GM19324 (cell line): ENCODE measurements around the gene OFD1.

Experiments used
- ATAC-seq: cut with Tn5 transposase; IDR thresholded peaks from one replicate; pipeline ENCODE4 v1.9.1; 2021; ENCODE audit warnings: mild to moderate bottlenecking, moderate library complexity; ENCODE audit not compliant: unreplicated experiment, low FRiP score

The OFD1 gene

DNA sequence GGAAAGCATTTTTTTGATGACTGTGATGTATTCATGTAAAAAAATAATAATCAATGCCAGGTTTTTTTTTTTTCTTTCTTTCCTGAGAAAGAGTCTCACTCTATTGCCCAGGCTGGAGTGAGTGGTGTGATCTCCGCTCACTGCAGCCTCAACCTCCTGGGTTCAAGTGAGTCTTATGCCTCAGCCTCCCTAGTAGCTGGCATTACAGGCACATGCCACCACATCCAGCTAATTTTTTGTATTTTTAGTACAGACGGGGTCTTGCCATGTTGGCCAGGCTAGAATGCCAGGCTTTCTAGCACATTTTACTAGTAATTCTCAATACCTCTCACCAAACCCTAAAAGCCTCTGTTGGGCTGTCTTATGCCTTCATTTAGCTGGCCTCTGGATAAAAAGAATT is 56.6 kb downstream of the OFD1 start:
- ATAC-seq, result no peak

DNA sequence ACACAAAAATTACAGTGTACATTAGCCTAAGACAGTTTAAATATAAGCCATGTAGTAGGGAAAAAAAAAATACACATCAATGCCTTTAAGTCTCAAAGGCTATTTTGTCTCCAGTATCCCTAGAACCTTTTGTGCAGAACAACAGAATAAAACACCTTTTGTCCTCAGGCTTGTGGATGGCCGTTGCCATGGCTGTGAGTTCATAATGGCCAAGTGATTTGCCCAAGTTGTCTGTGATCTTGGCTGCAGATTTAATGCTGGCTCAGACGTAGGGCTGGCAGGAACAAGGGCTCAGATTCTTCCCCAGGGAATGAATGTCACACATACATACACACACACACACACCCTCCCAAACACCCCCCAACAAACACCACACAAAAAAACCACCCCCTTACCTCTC is 57.0 kb downstream of the OFD1 start:
- no peak for ATAC-seq

- no peak for ATAC-seq
These were observed 59.3 kb downstream of the OFD1 start for GRCh38 chrX:13793897-13794296.

DNA sequence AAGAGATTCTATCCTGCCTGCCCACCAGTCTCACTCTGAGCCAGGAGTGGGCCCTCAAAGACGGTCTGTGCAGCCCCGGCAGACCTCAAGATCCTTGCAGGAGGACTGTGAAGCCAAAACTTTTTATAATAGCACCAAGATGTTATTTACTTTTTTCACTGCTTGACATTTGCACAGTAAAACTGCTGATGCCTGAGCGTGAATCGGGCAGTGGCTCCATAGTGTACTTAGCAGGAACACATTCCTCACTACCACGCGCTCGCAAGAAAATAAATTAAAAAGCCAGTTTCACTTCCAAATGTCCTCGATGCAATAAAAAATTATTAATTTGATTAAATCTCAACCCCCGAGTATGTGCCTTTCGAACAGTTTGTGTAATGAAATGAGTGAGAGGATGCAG is 59.9 kb downstream of the OFD1 start:
- no peak for ATAC-seq

GRCh38 chrX:13797512-13797911 is 63.0 kb downstream of the OFD1 start:
- ATAC-seq, result no peak

- no peak for ATAC-seq
These were observed 63.6 kb downstream of the OFD1 start for GRCh38 chrX:13798184-13798583.

DNA sequence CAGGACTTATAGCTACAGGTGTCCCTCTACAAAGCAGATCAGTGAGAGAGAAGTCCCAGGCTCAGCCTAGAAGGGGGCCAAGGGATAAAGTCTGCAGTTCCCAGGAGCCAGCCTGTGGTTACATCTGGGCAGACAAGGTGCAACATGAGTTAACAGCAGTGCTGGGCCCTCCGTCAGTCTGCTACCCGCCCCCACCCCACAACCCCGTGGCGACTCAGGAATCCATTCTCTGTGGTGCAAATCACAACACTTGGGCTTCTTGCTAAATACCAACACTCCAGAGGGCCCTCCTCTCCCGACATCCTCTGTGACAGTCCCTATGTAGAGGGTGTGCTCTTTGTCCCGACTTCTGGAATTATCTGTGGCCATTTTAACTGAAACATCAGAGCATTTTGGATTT is 68.6 kb downstream of the OFD1 start:
- no peak for ATAC-seq

DNA sequence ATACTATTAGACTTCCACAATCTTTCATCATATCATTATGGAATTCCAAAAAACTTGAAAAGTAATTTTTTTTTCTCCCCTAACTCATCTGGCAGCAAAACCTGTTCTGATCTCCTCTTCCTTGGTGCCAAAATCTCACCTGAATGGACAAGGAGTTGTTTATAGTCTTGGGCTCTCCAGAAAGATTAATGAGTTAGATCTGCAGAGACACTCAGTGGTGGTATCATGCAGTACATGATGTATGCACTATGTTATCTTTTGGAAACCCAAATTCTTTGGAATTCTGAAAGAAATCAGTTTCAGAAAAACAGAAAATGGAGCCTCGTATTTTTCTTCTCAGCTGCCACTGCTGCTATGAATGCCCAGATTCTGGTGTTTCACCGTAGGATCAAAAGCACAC is 70.7 kb downstream of the OFD1 start:
- no peak for ATAC-seq

DNA sequence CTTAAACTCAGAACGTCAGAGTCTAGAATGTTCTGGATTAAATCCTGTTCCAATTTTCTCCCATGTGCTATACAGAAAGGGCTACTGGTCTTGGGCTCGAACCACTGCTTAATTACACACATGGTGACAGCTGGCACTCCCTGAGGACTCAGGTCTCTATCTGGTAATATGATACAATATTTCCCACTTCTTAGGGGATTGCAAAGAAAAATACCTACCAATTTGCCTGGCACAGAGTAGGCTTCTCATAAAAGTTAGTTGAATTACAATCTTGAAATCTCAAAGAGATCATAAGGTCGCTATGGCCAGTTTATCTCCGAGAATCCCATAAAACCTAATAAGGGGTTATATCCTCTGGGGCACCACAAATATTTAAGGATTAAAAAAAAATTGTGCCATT is 73.7 kb downstream of the OFD1 start:
- ATAC-seq, result no peak

GRCh38 chrX:13808865-13809264 is 74.3 kb downstream of the OFD1 start:
- ATAC-seq, result no peak

- no peak for ATAC-seq
These were observed 81.1 kb downstream of the OFD1 start for GRCh38 chrX:13815664-13816063.

- no peak for ATAC-seq
These were observed 81.6 kb downstream of the OFD1 start for GRCh38 chrX:13816176-13816575.

DNA sequence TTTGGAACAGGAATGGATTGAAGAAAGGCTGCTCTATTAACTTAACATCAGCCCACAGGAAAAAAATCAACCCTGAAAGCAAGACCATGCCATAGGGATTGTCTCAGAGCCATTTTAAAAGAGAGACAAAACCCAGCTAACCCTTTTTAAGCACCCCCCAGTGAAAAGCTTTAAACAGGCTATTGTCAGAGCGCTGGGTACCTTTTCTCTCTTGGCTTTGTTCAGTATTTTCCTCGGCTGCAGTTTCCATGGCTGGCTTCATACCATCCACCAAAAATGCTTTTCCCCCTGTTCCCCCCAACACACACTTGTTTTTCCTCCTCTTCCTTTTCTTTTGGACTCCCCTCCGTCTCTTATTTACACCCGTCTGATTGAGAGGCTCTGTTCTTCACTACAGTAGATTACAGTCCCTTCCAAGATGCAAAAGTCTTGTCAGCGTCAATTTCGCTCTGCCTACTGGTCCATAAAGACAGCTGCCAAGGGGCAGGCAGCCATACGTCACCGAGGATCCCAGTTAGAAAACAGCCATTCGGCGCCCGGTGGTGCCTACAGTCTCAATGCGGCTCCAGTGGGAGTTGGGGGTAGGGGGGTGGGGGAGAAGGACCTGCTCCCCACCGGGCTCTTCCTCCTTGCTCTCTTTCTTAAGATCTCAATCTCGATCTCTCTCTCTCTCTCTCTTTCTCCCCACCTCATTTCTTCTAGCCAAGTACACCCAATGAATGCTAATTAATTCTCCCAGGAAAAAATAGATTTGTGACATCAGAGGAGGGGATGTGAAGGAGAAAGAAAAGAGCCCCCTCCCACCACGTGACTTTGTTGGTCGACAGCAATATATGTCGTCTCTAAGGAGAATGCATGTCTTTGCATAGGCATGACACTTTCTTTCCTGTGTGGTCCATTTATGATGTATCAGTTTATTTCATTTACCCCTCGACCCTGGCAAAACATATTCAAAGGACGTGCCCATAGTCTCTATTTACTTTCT is 82.4 kb downstream of the OFD1 start, which contains the start of gene GPM6B:
Gene GPM6B, minus strand, starts transcription at position 451 of the 985 bp plus-strand sequence. Its CDS starts 189 bp downstream, at position 262.
- no peak for ATAC-seq
